Erythroblast (primary cell): Measurements from ENCODE around the gene GNAQ.

Experiments used
- GATA1 ChIP-seq: IDR thresholded peaks from 2 replicates; pipeline ENCODE4 v1.6.1; 2011; ENCODE audit warnings: low read depth, mild to moderate bottlenecking, control low read depth, low read length, moderate library complexity
- POLR2A ChIP-seq: IDR thresholded peaks from 2 replicates; pipeline ENCODE4 v1.6.1; 2011; ENCODE audit warnings: mild to moderate bottlenecking, low read length

DNA sequence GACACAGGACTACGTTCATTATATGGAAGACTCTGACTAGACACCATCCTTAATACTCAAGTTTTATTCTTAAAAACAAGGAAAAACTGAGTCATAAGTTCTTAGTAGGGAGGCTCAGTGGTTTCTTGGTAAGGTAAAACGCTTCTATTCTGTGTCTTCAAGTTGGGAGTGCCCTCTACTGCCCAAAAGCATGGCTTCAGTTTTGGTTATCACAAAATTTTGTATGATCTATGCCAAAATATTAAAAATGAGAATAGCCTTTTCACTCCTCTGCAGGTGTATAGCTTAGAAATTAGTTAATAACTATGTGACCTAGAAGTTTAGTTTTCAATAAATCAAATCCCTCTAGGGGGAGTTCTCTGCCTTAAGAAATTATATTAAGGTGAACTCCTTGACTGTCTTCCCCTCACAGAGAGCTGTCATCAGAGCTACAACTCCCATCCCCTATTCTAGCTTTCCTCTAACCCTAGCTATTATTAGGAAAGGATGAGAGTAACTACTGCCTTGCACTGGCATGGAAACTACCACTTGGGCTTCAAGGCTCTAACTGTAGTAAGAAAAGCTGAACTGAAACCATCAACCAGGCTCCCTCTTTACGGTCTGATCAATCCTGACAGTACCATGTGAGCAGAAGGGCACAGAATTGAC, 189.7 kb downstream of the GNAQ start:
- TF ChIP-seq POLR2A (no peak), GATA1 (no peak)
